NK-92 (cell line): ENCODE results near the gene EXD3.
"Not testable (repeated sequence)": the region's sequence is repeated elsewhere in the genome, so short reads cannot be mapped to it uniquely, and the experiment has no call there.

Experiments
- DNase-seq: peaks from one replicate; lab custom pipeline; 2025; ENCODE audit not compliant: unreplicated experiment; lab: John Stamatoyannopoulos, UW

Gene EXD3

GRCh38 chr9:137459152-137459600, 36.2 kb upstream of the EXD3 start, which contains the start of gene NSMF:
Gene NSMF (minus strand): TSS chr9:137459334. CDS start chr9:137459102, 232 bp downstream.
- DNase-seq, result peak; percentile 27

GRCh38 chr9:137458194-137459151, 35.5 kb upstream of the EXD3 start:
- DNase-seq, result no peak

GRCh38 chr9:137457406-137458193, 34.6 kb upstream of the EXD3 start:
- DNase-seq, result no peak

GRCh38 chr9:137456864-137457405, 34.0 kb upstream of the EXD3 start:
- DNase-seq, result no peak

GRCh38 chr9:137456061-137456863, 33.3 kb upstream of the EXD3 start:
- no peak for DNase-seq

- DNase-seq, result no peak
Measured at GRCh38 chr9:137455359-137455991, 32.5 kb upstream of the EXD3 start.

- DNase-seq, result no peak
Measured at GRCh38 chr9:137454597-137455358, 31.8 kb upstream of the EXD3 start.

- no peak for DNase-seq
Measured at GRCh38 chr9:137454145-137454596, 31.2 kb upstream of the EXD3 start.

GRCh38 chr9:137453643-137454081, 30.7 kb upstream of the EXD3 start:
- no peak for DNase-seq

- DNase-seq, result no peak
Measured at GRCh38 chr9:137452761-137453642, 30.0 kb upstream of the EXD3 start.

GRCh38 chr9:137452006-137452760, 29.2 kb upstream of the EXD3 start:
- no peak for DNase-seq

GRCh38 chr9:137451264-137452005, 28.5 kb upstream of the EXD3 start:
- DNase-seq, result not testable (repeated sequence)

GRCh38 chr9:137450539-137451222, 27.7 kb upstream of the EXD3 start:
- DNase-seq, result not testable (repeated sequence)

- DNase-seq, result no peak
Measured at GRCh38 chr9:137449931-137450538, 27.1 kb upstream of the EXD3 start.

GRCh38 chr9:137449081-137449844, 26.3 kb upstream of the EXD3 start:
- DNase-seq, result no peak
